Measurements from ENCODE around the gene DBH.
"Not testable (repeated sequence)": the region's sequence is repeated elsewhere in the genome, so short reads cannot be mapped to it uniquely, and the experiment has no call there.

The DBH gene

GRCh38 chr9:133616643-133617405, 19.3 kb upstream of the DBH start:
- Histone ChIP-seq H3K27ac (ENCODE audit: low read depth, low read length) (no peak overlapping the region), H3K36me3 (ENCODE audit: control insufficient read depth, insufficient read depth, low read length) (no peaks in the 10 kb centered on the region), H3K9ac (ENCODE audit: low read length) (no peak overlapping the region), H3K4me1 (ENCODE audit: control insufficient read depth, insufficient read depth, low read length) (no peaks in the 10 kb centered on the region), H3K4me3 (ENCODE audit: low read length) (no peak overlapping the region), H3K27me3 (ENCODE audit: control insufficient read depth, insufficient read depth, low read length) (peaks cover 14% of the 10 kb centered on the region)

DNA sequence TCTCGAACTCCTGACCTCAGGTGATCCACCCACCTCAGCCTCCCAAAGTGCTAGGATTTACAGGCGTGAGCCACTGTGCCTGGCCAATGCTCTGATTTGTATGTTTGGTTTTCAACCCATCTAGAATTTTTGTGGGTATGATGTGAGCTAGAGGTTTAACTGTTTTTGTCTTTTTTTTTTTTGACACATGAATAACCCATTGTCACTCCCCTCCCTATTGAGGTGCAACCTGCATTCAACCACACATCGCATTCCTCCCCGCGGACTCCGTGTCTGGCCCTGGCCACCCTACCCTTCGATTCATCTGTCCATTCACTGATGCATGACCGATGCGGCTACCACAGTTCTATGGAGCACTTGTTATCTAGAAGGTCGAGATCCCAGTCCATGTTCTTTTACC, 17.4 kb upstream of the DBH start:
- Histone ChIP-seq H3K27ac (ENCODE audit: low read depth, low read length) (no peak overlapping the region), H3K27me3 (ENCODE audit: control insufficient read depth, insufficient read depth, low read length) (peaks cover 10% of the 10 kb centered on the region), H3K4me1 (ENCODE audit: control insufficient read depth, insufficient read depth, low read length) (no peaks in the 10 kb centered on the region), H3K4me3 (ENCODE audit: low read length) (no peak overlapping the region), H3K9ac (ENCODE audit: low read length) (no peak overlapping the region), H3K36me3 (ENCODE audit: control insufficient read depth, insufficient read depth, low read length) (no peaks in the 10 kb centered on the region)

GRCh38 chr9:133619791-133620190, 16.4 kb upstream of the DBH start:
- H3K9ac ChIP-seq (ENCODE audit: low read length), result no peak overlapping the region
- no peak overlapping the region for H3K27ac ChIP-seq (ENCODE audit: low read depth, low read length)
- H3K4me1 ChIP-seq (ENCODE audit: control insufficient read depth, insufficient read depth, low read length), result no peaks in the 10 kb centered on the region
- no peak overlapping the region for H3K4me3 ChIP-seq (ENCODE audit: low read length)
- H3K27me3 ChIP-seq (ENCODE audit: control insufficient read depth, insufficient read depth, low read length), result peaks cover 9% of the 10 kb centered on the region
- H3K36me3 ChIP-seq (ENCODE audit: control insufficient read depth, insufficient read depth, low read length), result no peaks in the 10 kb centered on the region

DNA sequence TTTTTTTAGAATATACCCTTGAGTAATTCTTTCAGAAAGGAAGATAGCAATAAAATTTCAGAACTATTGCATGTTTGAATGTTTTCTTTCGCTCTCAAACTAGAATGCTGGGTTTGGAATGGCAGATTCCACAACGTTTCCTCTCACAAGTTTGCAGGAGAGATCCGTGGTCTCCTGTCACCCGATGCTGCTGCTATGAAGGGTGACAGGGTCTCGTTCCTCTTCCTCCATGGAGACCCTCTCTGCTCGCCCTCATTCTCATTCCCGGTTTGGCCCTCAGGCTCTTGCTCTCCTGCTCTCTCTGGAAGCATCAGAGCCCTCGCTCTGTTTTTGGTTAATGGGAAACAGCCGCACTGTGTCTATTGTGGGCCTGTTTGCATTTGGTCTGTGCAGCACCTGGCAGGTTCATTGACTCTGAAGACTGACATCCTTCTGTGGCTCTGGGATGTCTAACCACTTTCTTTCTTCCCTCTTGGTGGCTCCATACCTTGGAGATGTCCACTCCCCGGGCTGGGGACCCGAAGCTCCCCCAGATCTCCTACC, 14.4 kb upstream of the DBH start:
- Histone ChIP-seq H3K27me3 (ENCODE audit: control insufficient read depth, insufficient read depth, low read length) (no peaks in the 10 kb centered on the region), H3K4me3 (ENCODE audit: low read length) (no peak overlapping the region), H3K4me1 (ENCODE audit: control insufficient read depth, insufficient read depth, low read length) (no peaks in the 10 kb centered on the region), H3K9ac (ENCODE audit: low read length) (no peak overlapping the region), H3K36me3 (ENCODE audit: control insufficient read depth, insufficient read depth, low read length) (no peaks in the 10 kb centered on the region), H3K27ac (ENCODE audit: low read depth, low read length) (no peak overlapping the region)

DNA sequence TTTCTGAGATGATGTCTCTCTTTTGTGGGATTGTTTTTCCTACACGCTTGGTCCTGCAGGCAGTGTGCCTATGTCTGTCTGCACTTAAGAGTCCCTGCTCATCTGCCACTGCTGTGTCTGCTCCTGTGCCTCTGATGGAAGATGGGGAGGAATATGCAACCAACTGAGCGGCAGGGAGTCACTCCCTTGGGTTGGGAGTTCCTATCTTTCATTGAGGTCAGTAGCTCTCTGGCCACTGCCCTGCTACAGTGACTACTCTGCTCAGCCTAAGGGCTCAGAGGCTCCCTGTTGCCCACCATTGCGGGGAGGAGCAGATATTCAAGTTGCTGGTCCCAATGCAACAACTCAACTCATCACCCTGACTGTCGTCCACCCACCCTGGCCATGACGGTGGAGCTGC, 13.6 kb upstream of the DBH start:
- Histone ChIP-seq H3K4me1 (ENCODE audit: control insufficient read depth, insufficient read depth, low read length) (no peaks in the 10 kb centered on the region), H3K4me3 (ENCODE audit: low read length) (no peak overlapping the region), H3K27me3 (ENCODE audit: control insufficient read depth, insufficient read depth, low read length) (no peaks in the 10 kb centered on the region), H3K27ac (ENCODE audit: low read depth, low read length) (no peak overlapping the region), H3K36me3 (ENCODE audit: control insufficient read depth, insufficient read depth, low read length) (no peaks in the 10 kb centered on the region), H3K9ac (ENCODE audit: low read length) (no peak overlapping the region)

- H3K4me3 ChIP-seq (ENCODE audit: low read length), result not testable (repeated sequence)
Observed at GRCh38 chr9:133626008-133626407, 10.2 kb upstream of the DBH start.

DNA sequence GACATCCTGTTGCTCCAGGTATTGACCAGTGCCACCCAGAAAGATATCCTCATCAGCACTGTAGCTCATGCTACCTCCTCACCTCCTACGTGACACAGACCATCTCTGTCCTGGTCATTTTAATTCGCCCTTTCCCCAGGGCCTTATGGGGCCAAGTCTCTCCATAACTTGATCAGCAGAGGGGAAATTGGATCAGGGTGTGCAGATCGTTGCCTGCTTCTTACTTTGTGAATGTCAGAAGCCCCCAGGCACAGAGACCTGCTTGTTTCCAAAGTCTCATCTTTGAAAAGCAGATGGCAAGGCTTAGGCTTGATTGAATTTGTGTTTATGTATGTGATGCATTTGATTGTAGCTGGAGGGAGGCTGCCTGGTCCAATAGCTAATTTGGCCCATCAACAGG, 8.8 kb upstream of the DBH start:
- H3K4me1 ChIP-seq (ENCODE audit: control insufficient read depth, insufficient read depth, low read length), result no peaks in the 10 kb centered on the region
- no peaks in the 10 kb centered on the region for H3K27me3 ChIP-seq (ENCODE audit: control insufficient read depth, insufficient read depth, low read length)
- no peak overlapping the region for H3K9ac ChIP-seq (ENCODE audit: low read length)
- no peaks in the 10 kb centered on the region for H3K36me3 ChIP-seq (ENCODE audit: control insufficient read depth, insufficient read depth, low read length)
- H3K27ac ChIP-seq (ENCODE audit: low read depth, low read length), result no peak overlapping the region
- no peak overlapping the region for H3K4me3 ChIP-seq (ENCODE audit: low read length)

More at GRCh38 chr9:133626008-133626407, 10.2 kb upstream of the DBH start:
- H3K36me3 ChIP-seq (ENCODE audit: control insufficient read depth, insufficient read depth, low read length); H3K27ac ChIP-seq (ENCODE audit: low read depth, low read length); H3K9ac ChIP-seq (ENCODE audit: low read length); H3K4me1 ChIP-seq (ENCODE audit: control insufficient read depth, insufficient read depth, low read length); H3K27me3 ChIP-seq (ENCODE audit: control insufficient read depth, insufficient read depth, low read length): not testable (repeated sequence)

DNA sequence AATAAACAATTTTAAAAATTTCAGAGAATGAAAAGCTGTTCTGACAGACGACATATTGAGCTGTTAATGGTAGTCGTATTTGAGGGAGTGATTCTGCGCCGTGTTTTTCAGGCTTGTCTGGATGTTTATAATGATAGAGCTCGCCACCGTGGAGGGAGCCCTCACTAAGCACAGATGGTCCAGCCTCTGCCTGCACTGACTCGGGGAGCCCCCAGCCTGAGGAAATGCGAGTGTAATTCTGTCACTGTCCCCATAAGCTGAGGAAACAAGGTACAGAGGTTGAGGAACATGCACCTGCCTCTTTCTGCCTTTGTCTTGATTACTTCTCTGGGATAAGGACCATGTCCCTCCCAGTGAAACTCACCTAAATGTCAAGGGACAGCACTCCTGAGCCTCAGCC, 7.4 kb upstream of the DBH start:
- Histone ChIP-seq H3K9ac (ENCODE audit: low read length) (no peak overlapping the region), H3K4me1 (ENCODE audit: control insufficient read depth, insufficient read depth, low read length) (no peaks in the 10 kb centered on the region), H3K27me3 (ENCODE audit: control insufficient read depth, insufficient read depth, low read length) (no peaks in the 10 kb centered on the region), H3K27ac (ENCODE audit: low read depth, low read length) (no peak overlapping the region), H3K4me3 (ENCODE audit: low read length) (no peak overlapping the region), H3K36me3 (ENCODE audit: control insufficient read depth, insufficient read depth, low read length) (no peaks in the 10 kb centered on the region)

- Histone ChIP-seq H3K27me3 (ENCODE audit: control insufficient read depth, insufficient read depth, low read length) (no peaks in the 10 kb centered on the region), H3K4me3 (ENCODE audit: low read length) (no peak overlapping the region), H3K27ac (ENCODE audit: low read depth, low read length) (no peak overlapping the region), H3K9ac (ENCODE audit: low read length) (no peak overlapping the region), H3K4me1 (ENCODE audit: control insufficient read depth, insufficient read depth, low read length) (no peaks in the 10 kb centered on the region), H3K36me3 (ENCODE audit: control insufficient read depth, insufficient read depth, low read length) (no peaks in the 10 kb centered on the region)
Observed at GRCh38 chr9:133629221-133630110, 6.7 kb upstream of the DBH start.

DNA sequence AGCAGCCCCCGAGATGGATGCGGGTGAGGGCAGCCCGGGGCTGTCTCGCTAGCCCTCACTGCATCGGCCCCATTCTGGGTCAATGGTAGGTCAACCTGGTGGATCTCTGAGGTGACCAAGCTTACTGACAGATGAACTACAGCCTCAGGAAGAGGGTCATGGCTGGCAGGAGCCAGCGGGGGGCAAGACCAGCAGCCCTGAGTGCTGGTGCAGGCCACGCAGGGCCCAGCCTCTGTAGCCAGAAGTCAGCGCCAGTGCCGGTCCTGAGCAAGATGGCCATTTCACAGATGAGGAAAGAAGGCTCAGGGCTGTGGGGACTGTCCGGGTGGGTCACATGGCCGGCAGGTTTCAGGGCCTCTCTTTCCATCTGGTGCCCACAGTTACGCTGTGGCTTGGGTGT, 5.1 kb upstream of the DBH start:
- Histone ChIP-seq H3K9ac (ENCODE audit: low read length) (no peak overlapping the region), H3K27ac (ENCODE audit: low read depth, low read length) (no peak overlapping the region), H3K4me3 (ENCODE audit: low read length) (no peak overlapping the region), H3K36me3 (ENCODE audit: control insufficient read depth, insufficient read depth, low read length) (no peaks in the 10 kb centered on the region), H3K27me3 (ENCODE audit: control insufficient read depth, insufficient read depth, low read length) (no peaks in the 10 kb centered on the region), H3K4me1 (ENCODE audit: control insufficient read depth, insufficient read depth, low read length) (no peaks in the 10 kb centered on the region)

DNA sequence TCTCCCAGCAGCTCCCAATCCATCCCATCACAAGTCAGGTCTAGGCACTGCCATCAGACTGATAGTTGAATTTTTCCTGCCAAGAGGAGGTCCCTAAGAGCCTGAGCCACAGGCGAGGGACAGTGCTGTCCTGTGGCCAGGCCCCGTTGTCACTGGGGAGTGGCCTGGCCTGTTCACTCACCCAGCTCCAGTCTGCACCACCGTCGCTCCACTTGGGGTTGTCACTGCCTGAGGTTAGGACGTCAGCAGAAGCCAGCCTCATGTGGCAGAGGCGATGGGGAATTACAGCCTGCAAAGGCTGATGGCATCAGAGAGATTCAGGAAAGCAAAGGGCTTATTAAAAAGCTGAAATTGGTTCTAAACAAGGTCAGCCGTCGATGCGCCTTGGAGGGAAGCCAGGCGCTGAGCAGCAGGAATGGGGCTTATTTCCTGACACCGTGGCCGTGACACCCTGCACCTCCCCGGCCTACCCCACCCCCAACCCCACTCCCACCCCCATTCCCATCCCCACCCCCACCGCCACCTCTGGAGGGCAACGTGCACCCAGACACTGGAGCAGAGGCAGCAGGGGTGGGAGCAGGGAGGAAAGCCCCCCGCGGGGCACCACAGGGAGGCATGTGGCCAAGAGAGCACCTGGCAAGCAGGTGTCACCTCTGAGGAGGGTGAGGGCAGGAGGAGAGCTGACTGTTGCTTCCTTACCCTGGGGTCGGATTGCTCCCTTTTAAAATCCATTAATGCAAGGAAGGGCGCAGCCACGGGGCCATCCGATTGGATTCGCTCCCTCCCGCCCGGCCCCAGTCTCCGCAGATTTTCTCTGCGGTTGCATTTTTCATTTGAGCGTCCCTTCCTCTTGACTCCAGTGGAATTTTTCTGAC, 3.1 kb upstream of the DBH start:
- H3K27me3 ChIP-seq (ENCODE audit: control insufficient read depth, insufficient read depth, low read length), result no peaks in the 10 kb centered on the region
- no peak overlapping the region for H3K4me3 ChIP-seq (ENCODE audit: low read length)
- H3K4me1 ChIP-seq (ENCODE audit: control insufficient read depth, insufficient read depth, low read length), result no peaks in the 10 kb centered on the region
- H3K27ac ChIP-seq (ENCODE audit: low read depth, low read length), result no peak overlapping the region
- no peak overlapping the region for H3K9ac ChIP-seq (ENCODE audit: low read length)
- H3K36me3 ChIP-seq (ENCODE audit: control insufficient read depth, insufficient read depth, low read length), result no peaks in the 10 kb centered on the region

GRCh38 chr9:133633681-133634080, 2.5 kb upstream of the DBH start:
- H3K27ac ChIP-seq (ENCODE audit: low read depth, low read length), result no peak overlapping the region
- no peak overlapping the region for H3K4me3 ChIP-seq (ENCODE audit: low read length)
- H3K27me3 ChIP-seq (ENCODE audit: control insufficient read depth, insufficient read depth, low read length), result no peaks in the 10 kb centered on the region
- H3K9ac ChIP-seq (ENCODE audit: low read length), result no peak overlapping the region
- no peaks in the 10 kb centered on the region for H3K36me3 ChIP-seq (ENCODE audit: control insufficient read depth, insufficient read depth, low read length)
- H3K4me1 ChIP-seq (ENCODE audit: control insufficient read depth, insufficient read depth, low read length), result no peaks in the 10 kb centered on the region
